Uterus (tissue), 2 donors: Measurements from ENCODE around the gene DIRAS3.

Source experiments
- POLR2A ChIP-seq, 2 donors: fragments of 450-650 bp; IDR thresholded peaks; one replicate each; pipeline ENCODE4 v1.6.1; 2016; ENCODE audit warnings: antibody characterized with exemption in 2 of 2, mild to moderate bottlenecking in 1 of 2, moderate library complexity in 1 of 2
- TF ChIP-seq, protein P1 (sequence below), 4 experiments: fragments of 200-600 bp in 2 of 4; fragments of 450-650 bp in 2 of 4; sonication (generic) in 2 of 4; IDR thresholded peaks; one replicate each; pipeline ENCODE4 v1.5.1; 2016 to 2019; ENCODE audit warnings: antibody characterized with exemption in 4 of 4, mild to moderate bottlenecking in 2 of 4, moderate library complexity in 1 of 4

- TF ChIP-seq, protein P1, sequence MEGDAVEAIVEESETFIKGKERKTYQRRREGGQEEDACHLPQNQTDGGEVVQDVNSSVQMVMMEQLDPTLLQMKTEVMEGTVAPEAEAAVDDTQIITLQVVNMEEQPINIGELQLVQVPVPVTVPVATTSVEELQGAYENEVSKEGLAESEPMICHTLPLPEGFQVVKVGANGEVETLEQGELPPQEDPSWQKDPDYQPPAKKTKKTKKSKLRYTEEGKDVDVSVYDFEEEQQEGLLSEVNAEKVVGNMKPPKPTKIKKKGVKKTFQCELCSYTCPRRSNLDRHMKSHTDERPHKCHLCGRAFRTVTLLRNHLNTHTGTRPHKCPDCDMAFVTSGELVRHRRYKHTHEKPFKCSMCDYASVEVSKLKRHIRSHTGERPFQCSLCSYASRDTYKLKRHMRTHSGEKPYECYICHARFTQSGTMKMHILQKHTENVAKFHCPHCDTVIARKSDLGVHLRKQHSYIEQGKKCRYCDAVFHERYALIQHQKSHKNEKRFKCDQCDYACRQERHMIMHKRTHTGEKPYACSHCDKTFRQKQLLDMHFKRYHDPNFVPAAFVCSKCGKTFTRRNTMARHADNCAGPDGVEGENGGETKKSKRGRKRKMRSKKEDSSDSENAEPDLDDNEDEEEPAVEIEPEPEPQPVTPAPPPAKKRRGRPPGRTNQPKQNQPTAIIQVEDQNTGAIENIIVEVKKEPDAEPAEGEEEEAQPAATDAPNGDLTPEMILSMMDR (IDR thresholded peaks at IDR 0.05) = no peak
- TF ChIP-seq POLR2A (IDR thresholded peaks at IDR 0.05) = no peak
These were observed 7.1 kb upstream of the DIRAS3 start for GRCh38 chr1:68057564-68057963.
